Activated T-helper 1 cell treated with anti-CD3 and anti-CD28 coated beads, Interleukin-12 subunit alpha, Interleukin-12 subunit beta, Interleukin-2, Interleukin-4 antibody, amounts not matched to agents 30 ng/mL and 10 ng/mL and 1 ng/mL, durations not matched to agents 14 hours and 24 hours and 36 hours (primary cell): ENCODE data around the gene SCARF1. TPM values are rescaled to one million over a fixed set of nuclear protein-coding genes. Genes with fewer than 3 reads are reported as not detected.

Experiments
- DNase-seq: peaks from one replicate; pipeline ENCODE4 v3.0.0; 2021; ENCODE audit warnings: low spot score
- H3K27ac Mint-ChIP-seq: one replicate; pipeline ENCODE4 v1.8.0; 2021; ENCODE audit warnings: mild to moderate bottlenecking, mixed read lengths
- H3K27me3 Mint-ChIP-seq: one replicate; pipeline ENCODE4 v1.8.0; 2022; ENCODE audit warnings: mild to moderate bottlenecking, moderate library complexity, mixed read lengths; ENCODE audit not compliant: insufficient read depth
- H3K36me3 Mint-ChIP-seq: one replicate; pipeline ENCODE4 v1.8.0; 2021; ENCODE audit warnings: low read depth, mixed read lengths
- H3K4me1 Mint-ChIP-seq: one replicate; pipeline ENCODE4 v1.8.0; 2021; ENCODE audit warnings: low read depth, mixed read lengths
- H3K4me3 Mint-ChIP-seq: one replicate; pipeline ENCODE4 v1.8.0; 2021; ENCODE audit warnings: mild to moderate bottlenecking, moderate library complexity, mixed read lengths
- H3K9me3 Mint-ChIP-seq: one replicate; pipeline ENCODE4 v1.8.0; 2021; ENCODE audit warnings: mixed read lengths
- intact Hi-C: fragments of 100-400 bp; cut with micrococcal nuclease; formaldehyde crosslinking; loops from one replicate; pipeline ENCODE4 v1.15.1; 2024
- total RNA-seq: library from RNA; stranded (reverse); gene quantifications from 2 replicates; pipeline ENCODE4 v1.2.3, GENCODE V29; 2022

Gene SCARF1
- total RNA-seq, 1 donor from 2014 or later: 7.3 TPM

DNA sequence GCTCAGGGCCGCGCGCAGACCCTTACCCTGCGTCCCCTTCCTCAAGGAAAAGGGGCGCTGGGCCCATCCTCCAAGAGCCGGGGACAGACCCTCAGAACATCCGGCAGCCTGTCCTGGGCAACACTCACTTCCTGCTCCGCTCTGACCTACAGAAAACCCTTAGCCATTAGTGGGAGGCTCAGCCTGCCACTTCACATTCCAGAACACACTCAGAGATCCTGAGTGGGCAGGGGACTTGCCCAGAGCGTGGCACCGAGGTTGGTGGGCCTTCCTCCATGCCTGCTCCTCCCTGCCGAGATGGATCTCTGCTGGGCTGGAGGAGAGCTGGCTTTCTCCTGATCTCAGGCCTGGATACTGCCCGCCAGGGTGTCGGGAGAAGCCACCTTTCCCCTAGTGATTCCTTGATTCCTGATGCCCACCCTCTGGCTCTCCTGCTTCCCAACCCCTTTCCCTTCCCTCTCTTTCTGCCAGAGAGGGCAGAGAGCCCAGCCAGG, 1.5 kb downstream of the SCARF1 start:
- H3K9me3 Mint-ChIP-seq: no peaks in the 10 kb centered on the region
- peak overlapping the region; percentile 85 for H3K4me3 Mint-ChIP-seq
- peaks cover 2% of the 10 kb centered on the region for H3K27me3 Mint-ChIP-seq
- peak overlapping the region; percentile 97 for H3K27ac Mint-ChIP-seq
- H3K36me3 Mint-ChIP-seq: peaks cover 7% of the 10 kb centered on the region
- peaks cover 26% of the 10 kb centered on the region for H3K4me1 Mint-ChIP-seq
- no peak for DNase-seq
- intact Hi-C loops: no loop called here

DNA sequence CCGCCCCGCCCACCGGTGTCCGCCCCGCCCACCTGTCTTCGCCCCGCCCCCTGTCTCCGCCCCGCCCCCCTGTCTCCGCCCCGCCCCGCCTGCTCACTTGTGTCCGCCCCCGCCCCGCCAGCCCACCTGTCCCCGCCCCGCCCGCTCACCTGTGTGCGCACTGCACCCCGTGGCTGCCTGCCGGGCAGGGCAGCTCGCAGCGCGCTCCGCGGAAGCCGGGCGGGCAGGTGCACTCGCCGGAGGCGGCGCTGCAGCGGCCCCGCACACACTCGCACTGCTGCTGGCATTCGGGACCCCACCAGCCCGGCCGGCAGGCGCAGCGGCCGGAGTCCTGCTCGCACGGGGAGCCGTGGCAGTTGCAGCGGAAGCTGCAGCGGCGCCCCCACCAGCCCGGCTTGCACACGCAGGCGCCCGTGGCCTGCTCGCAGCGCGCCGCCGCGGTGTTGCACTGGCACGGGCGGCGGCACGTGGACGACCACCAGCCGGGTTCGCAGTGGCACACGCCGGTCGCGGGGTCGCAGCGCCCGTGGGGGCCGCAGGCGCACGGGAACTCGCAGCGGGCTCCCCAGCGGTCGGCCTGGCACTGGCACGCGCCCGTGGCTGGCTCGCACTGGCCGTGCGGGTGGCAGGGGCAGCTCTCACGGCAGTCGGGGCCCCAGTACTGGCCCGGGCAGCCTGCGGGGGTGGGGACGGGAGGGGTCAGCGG, 2.1 kb downstream of the SCARF1 start:
- H3K36me3 Mint-ChIP-seq: peaks cover 7% of the 10 kb centered on the region
- intact Hi-C loops: no loop called here
- H3K4me3 Mint-ChIP-seq: peak overlapping the region; percentile 85
- peak; percentile 32 for DNase-seq
- H3K27me3 Mint-ChIP-seq: peaks cover 2% of the 10 kb centered on the region
- no peaks in the 10 kb centered on the region for H3K9me3 Mint-ChIP-seq
- H3K27ac Mint-ChIP-seq: no peak overlapping the region
- peaks cover 26% of the 10 kb centered on the region for H3K4me1 Mint-ChIP-seq

DNA sequence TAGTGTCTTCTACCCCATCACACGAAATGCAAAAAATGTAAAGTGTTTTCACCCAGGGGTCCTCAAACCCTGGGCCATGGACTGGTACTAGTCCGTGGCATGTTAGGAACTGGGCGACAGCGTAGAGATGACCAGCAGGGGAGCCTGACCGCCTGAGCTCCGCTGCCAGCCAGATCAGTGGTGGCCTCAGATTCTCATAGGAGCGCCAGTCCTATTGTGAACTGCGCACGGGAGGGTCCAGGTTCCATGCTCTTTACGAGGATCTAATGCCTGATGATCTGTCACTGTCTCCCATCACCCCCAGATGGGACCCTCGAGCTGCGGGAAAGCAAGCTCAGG, 4.5 kb downstream of the SCARF1 start:
- Mint-ChIP-seq H3K27ac (no peak overlapping the region), H3K4me3 (no peak overlapping the region), H3K9me3 (no peaks in the 10 kb centered on the region), H3K36me3 (peaks cover 5% of the 10 kb centered on the region), H3K4me1 (peaks cover 22% of the 10 kb centered on the region), H3K27me3 (no peaks in the 10 kb centered on the region)
- intact Hi-C loops: no loop called here
- DNase-seq: no peak

DNA sequence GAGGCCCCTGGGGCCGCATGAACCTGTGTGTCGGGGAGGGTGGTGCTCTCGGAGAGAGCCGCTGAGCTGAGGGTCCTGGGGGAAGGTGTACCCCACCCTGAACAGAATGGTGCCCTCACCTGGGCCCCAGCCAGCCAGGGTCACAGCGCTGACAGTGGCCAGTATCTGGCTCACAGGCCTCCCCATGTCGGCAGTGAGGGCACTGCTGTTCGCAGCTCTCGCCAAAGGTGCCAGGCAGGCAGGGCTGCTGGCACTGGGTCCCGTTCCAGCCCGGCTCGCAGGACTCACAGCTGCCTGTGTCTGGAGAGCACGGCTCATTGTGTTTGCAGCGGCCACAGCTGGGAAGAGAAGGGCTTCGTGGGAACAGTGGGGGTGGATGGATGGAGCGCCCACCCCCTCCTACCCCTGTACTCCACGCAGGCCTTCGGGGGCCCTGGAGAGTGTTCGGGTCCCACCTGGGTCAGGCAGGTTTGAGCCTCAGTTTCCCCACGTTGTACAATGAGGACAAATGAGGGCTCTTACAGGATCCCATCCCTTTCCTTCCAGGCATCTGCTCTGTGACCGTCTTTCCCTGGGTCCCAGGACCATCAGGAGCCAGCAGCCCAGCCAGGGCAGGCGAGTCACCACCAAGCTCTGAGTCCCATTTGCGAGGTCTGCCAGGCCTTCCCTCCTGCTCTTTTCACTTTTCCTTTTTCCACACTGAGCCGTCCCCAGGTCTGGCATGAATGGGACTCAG, 5.0 kb downstream of the SCARF1 start:
- Mint-ChIP-seq H3K4me1 (peaks cover 17% of the 10 kb centered on the region), H3K27me3 (no peaks in the 10 kb centered on the region), H3K27ac (no peak overlapping the region), H3K9me3 (no peaks in the 10 kb centered on the region), H3K4me3 (no peak overlapping the region), H3K36me3 (peaks cover 3% of the 10 kb centered on the region)
- no peak for DNase-seq
- intact Hi-C loops: no loop called here

DNA sequence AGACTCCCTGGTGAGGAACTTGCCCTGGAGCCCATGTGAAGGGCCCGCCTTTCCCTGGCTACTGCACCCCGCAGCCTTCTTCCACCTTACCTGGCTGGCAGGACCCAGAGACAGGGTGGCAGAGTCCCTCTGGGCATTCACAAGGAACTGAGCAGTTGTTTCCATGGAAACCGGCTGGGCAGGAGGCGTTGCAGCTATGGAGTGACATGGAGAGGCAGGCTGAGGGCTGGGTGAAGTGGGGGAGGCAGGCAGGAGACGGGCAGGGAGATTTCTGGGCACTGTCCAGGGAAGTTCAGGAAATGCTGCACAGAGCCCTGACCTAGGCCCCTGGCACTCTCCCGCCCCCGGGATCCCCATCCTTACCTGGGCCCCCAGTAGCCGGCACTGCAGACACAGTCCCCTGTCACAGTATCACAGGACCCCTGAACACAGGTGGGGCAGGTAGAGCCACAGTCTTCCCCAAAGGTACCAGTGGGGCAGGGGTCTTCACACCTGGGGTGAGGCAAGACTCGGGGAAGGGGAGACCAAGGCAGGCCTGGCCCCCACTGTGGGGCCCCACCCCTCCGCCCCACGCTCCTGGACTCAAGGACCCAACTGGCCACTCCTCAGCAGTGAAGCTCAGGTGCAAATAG, 5.9 kb downstream of the SCARF1 start:
- Mint-ChIP-seq H3K27me3 (no peaks in the 10 kb centered on the region), H3K4me1 (peaks cover 8% of the 10 kb centered on the region), H3K4me3 (no peak overlapping the region), H3K9me3 (no peaks in the 10 kb centered on the region), H3K27ac (no peak overlapping the region), H3K36me3 (peaks cover 3% of the 10 kb centered on the region)
- intact Hi-C loops: no loop called here
- no peak for DNase-seq

DNA sequence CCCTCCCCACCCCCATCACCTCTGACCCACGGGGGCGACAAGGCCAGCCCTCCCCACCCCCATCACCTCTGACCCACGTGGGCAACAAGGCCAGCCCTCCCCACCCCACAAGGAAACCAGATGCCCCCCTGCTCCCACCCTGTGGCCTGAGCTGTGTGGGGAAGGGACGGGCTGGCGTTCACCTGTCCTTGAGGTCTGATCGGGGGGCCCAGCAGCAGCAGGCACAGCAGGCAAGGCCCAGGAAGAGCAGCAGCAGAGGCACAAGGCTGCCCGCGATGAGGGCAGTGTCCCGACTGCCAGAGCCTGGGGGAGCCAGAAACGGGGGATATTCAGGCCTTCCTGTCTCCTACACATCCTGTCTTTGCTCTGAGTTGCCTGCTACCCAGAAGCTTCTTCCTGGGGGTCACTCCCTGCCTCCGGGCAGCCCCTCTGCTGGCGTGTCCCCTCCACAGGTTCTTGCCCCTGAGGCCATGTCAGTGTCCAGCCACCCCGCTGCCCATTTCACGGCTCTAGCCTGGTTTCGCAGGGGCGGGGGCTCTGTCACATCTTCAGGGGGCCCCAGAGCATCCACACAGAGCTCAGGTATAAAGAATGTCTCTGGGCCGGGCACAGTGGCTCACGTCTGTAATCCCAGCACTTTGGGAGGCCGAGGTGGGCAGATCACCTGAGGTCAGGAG, 6.8 kb downstream of the SCARF1 start:
- Mint-ChIP-seq H3K36me3 (peaks cover 3% of the 10 kb centered on the region), H3K4me1 (no peaks in the 10 kb centered on the region), H3K27me3 (no peaks in the 10 kb centered on the region), H3K4me3 (no peak overlapping the region), H3K9me3 (no peaks in the 10 kb centered on the region), H3K27ac (no peak overlapping the region)
- intact Hi-C loops: no loop called here
- DNase-seq: no peak

DNA sequence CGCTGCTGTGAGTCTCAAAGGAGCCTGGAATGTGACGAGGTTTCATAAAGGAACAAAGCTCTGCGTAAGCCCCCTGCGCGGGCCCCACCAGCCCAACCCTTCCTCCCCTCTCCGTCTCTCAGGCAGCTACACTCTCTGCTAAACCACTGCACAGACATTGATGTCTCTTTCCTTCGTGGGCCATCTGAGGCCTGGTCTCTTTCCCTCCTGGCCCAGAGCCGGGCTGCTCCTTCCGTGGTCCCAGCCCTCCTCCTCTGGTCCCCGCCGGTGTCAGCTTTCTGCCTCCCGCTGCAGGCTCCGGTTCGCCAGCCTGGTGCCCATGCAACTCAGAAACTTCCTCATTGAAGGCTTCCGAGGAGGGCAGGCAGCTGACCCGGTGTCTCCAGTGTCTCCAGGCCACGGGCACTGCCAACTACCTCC, 7.4 kb downstream of the SCARF1 start:
- H3K4me1 Mint-ChIP-seq: no peaks in the 10 kb centered on the region
- peaks cover 3% of the 10 kb centered on the region for H3K36me3 Mint-ChIP-seq
- DNase-seq: no peak
- peaks cover 2% of the 10 kb centered on the region for H3K27me3 Mint-ChIP-seq
- H3K27ac Mint-ChIP-seq: no peak overlapping the region
- intact Hi-C loops: no loop called here
- no peak overlapping the region for H3K4me3 Mint-ChIP-seq
- H3K9me3 Mint-ChIP-seq: no peaks in the 10 kb centered on the region

DNA sequence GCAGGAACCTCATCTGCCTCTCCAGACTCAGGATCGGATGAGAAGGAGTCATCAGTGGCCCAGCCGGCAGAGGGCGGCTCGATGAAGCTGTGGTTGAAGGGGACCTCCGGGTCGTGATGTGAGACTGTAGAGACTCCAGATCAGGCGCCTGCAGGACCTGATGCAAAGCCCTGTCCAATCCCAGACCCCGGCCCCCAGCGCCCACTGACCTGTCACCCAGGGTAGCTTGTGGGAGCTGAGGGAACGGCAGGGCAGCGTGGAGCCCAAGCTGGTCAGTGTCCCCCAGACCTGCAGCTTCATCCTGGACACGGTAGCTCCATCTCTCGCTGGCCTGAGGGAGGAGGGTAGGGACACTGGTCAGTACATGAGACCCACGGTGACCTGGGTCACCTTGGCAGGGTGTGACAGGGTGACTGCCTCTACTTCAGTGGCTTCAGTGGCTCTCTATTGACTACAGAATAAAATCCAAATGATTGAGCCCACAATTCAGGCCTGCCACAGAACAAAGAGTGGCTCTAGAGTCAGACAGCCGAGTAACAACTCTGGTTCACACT, 8.7 kb downstream of the SCARF1 start:
- Mint-ChIP-seq H3K4me3 (no peak overlapping the region), H3K9me3 (no peaks in the 10 kb centered on the region), H3K4me1 (no peaks in the 10 kb centered on the region), H3K27ac (no peak overlapping the region), H3K36me3 (peaks cover 3% of the 10 kb centered on the region), H3K27me3 (peaks cover 6% of the 10 kb centered on the region)
- no peak for DNase-seq
- intact Hi-C loops: no loop called here

DNA sequence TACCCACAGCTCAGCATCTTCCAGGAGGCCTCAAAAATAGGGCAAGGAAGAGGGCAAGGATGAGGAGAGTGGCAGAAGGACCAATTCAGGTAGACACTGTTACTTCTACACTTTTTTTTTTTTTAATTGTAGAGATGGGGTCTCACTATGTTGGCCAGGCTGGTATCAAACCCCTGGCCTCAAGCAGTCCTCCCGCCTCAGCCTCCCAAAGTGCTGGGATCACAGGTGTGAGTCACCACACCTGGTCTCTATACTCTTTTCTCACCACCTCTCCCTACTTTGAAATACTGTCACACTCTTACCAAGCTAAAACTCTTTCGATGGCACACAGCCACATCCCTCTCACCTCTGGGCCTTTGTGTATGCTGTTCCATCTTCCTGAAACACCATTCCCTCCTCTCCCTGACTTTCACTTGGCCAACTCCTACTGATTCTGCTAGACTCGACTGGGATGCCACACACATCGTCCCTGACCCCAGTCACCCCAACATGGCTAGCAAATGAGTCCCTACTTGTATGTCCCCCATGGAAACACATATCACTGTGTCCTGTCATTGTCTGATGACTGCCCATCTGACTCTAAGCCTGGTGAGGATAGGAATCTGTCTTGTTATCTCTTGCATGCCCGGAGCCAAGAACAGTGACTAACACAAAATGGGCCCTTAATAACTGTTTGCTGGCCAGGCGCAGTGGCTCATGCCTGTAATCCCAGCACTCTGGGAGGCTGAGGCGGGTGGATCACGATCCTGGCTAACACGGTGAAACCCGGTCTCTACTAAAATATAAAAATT, 9.7 kb downstream of the SCARF1 start:
- intact Hi-C loops: no loop called here
- H3K4me1 Mint-ChIP-seq: no peaks in the 10 kb centered on the region
- DNase-seq: no peak
- peaks cover 3% of the 10 kb centered on the region for H3K36me3 Mint-ChIP-seq
- no peak overlapping the region for H3K27ac Mint-ChIP-seq
- H3K27me3 Mint-ChIP-seq: peaks cover 11% of the 10 kb centered on the region
- no peaks in the 10 kb centered on the region for H3K9me3 Mint-ChIP-seq
- no peak overlapping the region for H3K4me3 Mint-ChIP-seq

DNA sequence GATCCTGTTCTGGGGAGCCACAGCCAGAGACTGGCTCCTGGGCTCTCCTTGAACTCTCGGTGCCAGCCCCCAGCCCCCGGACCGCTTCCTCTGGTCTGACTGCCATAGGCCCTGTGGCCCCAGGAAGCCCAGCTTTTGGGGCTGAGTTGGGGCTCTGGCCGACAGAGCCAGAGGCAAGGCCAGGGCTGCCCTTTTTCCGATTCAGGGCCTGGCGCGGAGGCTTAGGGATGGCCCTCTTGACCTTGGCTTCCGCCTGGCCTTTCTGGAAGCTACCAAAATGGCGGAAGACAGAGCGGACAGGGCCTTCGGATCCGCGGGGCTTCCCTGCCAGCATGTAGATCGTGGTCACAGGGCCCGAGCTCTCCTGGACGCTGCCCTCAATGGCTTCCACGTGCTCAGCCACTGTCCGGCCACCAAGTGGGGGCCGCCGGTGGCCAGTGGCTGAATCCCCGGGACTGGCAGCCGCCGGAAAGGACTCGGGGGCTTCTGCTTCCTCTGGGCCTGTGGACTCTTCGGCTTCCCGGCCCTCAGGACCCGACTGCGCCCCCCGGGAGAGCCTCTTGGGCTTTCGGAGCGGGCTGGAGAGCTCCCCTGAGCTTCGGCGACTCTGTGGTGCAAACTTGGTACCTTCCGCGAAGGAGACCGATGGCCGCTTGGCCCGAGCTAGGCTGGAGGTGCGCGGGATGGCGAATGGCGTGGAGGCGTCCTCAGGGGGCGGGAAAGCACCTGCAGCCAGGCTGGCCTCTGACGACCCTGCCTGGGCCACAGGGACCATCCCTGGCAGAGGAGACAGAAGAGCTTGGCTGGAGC, 10.5 kb downstream of the SCARF1 start:
- DNase-seq: no peak
- Mint-ChIP-seq H3K4me1 (peaks cover 4% of the 10 kb centered on the region), H3K27ac (no peak overlapping the region), H3K36me3 (peaks cover 3% of the 10 kb centered on the region), H3K27me3 (peaks cover 18% of the 10 kb centered on the region), H3K4me3 (no peak overlapping the region), H3K9me3 (no peaks in the 10 kb centered on the region)
- intact Hi-C loops: loop anchor here (5.0 kb wide), 1 partner anchor 378 kb away; no protein-coding TSS in a partner anchor

DNA sequence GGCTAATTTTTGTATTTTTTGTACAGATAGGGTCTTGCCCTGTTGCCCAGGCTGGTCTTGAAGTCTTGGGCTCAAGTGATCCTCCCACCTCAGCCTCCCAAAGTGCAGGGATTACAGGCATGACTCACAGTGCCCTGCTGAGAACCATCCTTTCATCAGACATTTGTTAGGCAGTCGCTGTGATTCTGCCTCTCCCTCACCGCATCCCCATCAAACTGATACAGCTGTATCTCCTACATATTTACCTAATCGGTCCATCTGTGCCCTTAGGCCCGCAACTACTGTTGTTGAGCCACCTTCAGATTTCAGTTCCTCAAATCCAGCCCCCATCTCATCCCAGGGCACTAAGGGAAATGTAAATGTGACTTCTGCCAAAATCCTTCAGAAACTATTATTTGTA, 14.9 kb downstream of the SCARF1 start:
- Mint-ChIP-seq H3K27ac (no peak overlapping the region), H3K4me3 (peak overlapping the region; percentile 78)
- intact Hi-C loops: loop anchor here (1.0 to 5.0 kb wide), 2 partner anchors 56 to 373 kb away; no protein-coding TSS in a partner anchor

More for the DNA sequence above, 14.9 kb downstream of the SCARF1 start:
- peaks cover 16% of the 10 kb centered on the region for H3K4me1 Mint-ChIP-seq
- no peak for DNase-seq
- no peaks in the 10 kb centered on the region for H3K9me3 Mint-ChIP-seq
- H3K36me3 Mint-ChIP-seq: no peaks in the 10 kb centered on the region
- peaks cover 37% of the 10 kb centered on the region for H3K27me3 Mint-ChIP-seq
